ENCODE results near the gene SLC39A7. TPM values are rescaled to one million over a fixed set of nuclear protein-coding genes. Genes with fewer than 3 reads are reported as not detected.

The SLC39A7 gene
- total and polyA plus RNA-seq, 2 of the 13 experiments (the other 11 are each of a cell fraction or from before 2014, with no cell fraction given): 142 to 229 TPM

DNA sequence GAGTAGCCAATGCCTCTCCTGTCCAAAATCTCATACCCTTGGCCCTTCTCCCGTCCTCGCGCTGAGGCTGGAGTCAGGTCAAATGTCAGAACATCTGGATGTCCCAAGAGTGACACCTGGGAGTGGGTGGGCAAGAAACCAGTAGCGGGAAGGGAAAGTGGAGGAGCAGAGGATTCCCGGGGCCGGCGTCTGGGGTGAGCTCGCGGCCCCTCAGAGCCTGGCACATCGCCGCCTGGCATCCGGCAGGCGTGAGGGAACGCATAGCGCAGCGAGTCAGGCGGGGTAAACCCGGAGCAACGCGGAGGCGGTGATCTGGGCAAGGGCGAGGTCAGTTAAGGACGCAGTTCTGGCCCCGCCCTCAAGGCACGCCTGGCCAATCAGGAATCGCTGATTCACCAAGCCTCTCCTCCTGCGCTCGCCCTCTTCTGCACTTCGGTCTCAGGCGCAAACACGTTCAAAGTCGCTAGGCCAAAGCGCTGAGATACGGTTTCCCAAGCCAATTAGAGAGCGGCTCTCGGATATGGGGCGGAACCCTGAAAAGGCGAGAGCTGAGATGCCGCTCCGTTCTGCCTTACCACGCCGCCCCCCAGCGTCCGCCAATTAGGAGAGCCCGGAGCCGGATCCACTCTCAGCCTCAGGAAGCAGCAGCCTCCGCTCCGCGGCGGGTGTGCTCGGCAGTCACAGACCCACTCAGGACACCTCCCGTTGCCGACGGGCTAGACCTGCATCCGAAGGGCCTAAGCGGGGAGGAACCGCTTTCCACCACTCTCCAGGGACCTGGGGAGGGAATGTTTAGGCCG is 48.5 kb downstream of the SLC39A7 start (continued):
- no peak for TF ChIP-seq U2AF2 (IDR thresholded peaks at IDR 0.05; ENCODE audit: low read depth, low read length)
- no peak for TF ChIP-seq ZNF20 (CRISPR knock-in tag; IDR thresholded peaks at IDR 0.05)
- TF ChIP-seq ARNT2 (CRISPR knock-in tag; IDR thresholded peaks at IDR 0.05; ENCODE audit: low read depth): peak; percentile 84; the same call in 1 of the 2 replicates
- no peak; the same call in 1 of the 2 replicates for TF ChIP-seq MYNN (CRISPR knock-in tag; IDR thresholded peaks at IDR 0.05; ENCODE audit: low read depth)
- TF ChIP-seq ZNF367 (CRISPR knock-in tag; IDR thresholded peaks at IDR 0.05; ENCODE audit: borderline replicate concordance): peak; percentile 72; the same call in 1 of the 2 replicates
- TF ChIP-seq ZNF432 (CRISPR knock-in tag; IDR thresholded peaks at IDR 0.05; ENCODE audit: borderline replicate concordance): no peak
- TF ChIP-seq ZMYM3 (CRISPR knock-in tag; IDR thresholded peaks at IDR 0.05): peak; percentile 24; the same call in 1 of the 2 replicates
- peak; percentile 94; the same call in 1 of the 2 replicates for TF ChIP-seq EED (CRISPR knock-in tag; IDR thresholded peaks at IDR 0.05)
- no peak; the same call in 1 of the 2 replicates for TF ChIP-seq GFI1 (CRISPR knock-in tag; IDR thresholded peaks at IDR 0.05; ENCODE audit: borderline replicate concordance)
- TF ChIP-seq MEIS1 (CRISPR knock-in tag; IDR thresholded peaks at IDR 0.05; ENCODE audit: borderline replicate concordance): peak; percentile 85
- TF ChIP-seq ZNF790 (CRISPR knock-in tag; IDR thresholded peaks at IDR 0.05; ENCODE audit: borderline replicate concordance): peak; percentile 84; the same call in 1 of the 2 replicates
- no peak for TF ChIP-seq GTF2F1 (IDR thresholded peaks at IDR 0.05; ENCODE audit: low read length)
- TF ChIP-seq ZNF572 (CRISPR knock-in tag; IDR thresholded peaks at IDR 0.05): peak; percentile 97; the same call in 1 of the 2 replicates
- TF ChIP-seq ZNF841 (CRISPR knock-in tag; IDR thresholded peaks at IDR 0.05; ENCODE audit: borderline replicate concordance): no peak
- no peak for TF ChIP-seq CC2D1A (CRISPR knock-in tag; IDR thresholded peaks at IDR 0.05)
- 0 out of 2 replicates have a peak, but pooled peaks have one; percentile 28 for TF ChIP-seq DPF2 (CRISPR knock-in tag; IDR thresholded peaks at IDR 0.05; ENCODE audit: borderline replicate concordance, low read depth)
- 0 out of 2 replicates have a peak, but pooled peaks have one; percentile 21 for TF ChIP-seq ISL2 (CRISPR knock-in tag; IDR thresholded peaks at IDR 0.05)
- TF ChIP-seq, protein P1, sequence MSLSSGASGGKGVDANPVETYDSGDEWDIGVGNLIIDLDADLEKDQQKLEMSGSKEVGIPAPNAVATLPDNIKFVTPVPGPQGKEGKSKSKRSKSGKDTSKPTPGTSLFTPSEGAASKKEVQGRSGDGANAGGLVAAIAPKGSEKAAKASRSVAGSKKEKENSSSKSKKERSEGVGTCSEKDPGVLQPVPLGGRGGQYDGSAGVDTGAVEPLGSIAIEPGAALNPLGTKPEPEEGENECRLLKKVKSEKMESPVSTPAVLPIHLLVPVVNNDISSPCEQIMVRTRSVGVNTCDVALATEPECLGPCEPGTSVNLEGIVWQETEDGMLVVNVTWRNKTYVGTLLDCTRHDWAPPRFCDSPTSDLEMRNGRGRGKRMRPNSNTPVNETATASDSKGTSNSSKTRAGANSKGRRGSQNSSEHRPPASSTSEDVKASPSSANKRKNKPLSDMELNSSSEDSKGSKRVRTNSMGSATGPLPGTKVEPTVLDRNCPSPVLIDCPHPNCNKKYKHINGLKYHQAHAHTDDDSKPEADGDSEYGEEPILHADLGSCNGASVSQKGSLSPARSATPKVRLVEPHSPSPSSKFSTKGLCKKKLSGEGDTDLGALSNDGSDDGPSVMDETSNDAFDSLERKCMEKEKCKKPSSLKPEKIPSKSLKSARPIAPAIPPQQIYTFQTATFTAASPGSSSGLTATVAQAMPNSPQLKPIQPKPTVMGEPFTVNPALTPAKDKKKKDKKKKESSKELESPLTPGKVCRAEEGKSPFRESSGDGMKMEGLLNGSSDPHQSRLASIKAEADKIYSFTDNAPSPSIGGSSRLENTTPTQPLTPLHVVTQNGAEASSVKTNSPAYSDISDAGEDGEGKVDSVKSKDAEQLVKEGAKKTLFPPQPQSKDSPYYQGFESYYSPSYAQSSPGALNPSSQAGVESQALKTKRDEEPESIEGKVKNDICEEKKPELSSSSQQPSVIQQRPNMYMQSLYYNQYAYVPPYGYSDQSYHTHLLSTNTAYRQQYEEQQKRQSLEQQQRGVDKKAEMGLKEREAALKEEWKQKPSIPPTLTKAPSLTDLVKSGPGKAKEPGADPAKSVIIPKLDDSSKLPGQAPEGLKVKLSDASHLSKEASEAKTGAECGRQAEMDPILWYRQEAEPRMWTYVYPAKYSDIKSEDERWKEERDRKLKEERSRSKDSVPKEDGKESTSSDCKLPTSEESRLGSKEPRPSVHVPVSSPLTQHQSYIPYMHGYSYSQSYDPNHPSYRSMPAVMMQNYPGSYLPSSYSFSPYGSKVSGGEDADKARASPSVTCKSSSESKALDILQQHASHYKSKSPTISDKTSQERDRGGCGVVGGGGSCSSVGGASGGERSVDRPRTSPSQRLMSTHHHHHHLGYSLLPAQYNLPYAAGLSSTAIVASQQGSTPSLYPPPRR (CRISPR knock-in tag; IDR thresholded peaks at IDR 0.05; ENCODE audit: borderline replicate concordance): peak; percentile 45
- TF ChIP-seq, protein P2, sequence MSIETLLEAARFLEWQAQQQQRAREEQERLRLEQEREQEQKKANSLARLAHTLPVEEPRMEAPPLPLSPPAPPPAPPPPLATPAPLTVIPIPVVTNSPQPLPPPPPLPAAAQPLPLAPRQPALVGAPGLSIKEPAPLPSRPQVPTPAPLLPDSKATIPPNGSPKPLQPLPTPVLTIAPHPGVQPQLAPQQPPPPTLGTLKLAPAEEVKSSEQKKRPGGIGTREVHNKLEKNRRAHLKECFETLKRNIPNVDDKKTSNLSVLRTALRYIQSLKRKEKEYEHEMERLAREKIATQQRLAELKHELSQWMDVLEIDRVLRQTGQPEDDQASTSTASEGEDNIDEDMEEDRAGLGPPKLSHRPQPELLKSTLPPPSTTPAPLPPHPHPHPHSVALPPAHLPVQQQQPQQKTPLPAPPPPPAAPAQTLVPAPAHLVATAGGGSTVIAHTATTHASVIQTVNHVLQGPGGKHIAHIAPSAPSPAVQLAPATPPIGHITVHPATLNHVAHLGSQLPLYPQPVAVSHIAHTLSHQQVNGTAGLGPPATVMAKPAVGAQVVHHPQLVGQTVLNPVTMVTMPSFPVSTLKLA (IDR thresholded peaks at IDR 0.05): peak; percentile 47
- peak; percentile 49 for TF ChIP-seq RBM39 (IDR thresholded peaks at IDR 0.05; ENCODE audit: low read depth, low read length, poor library complexity, severe bottlenecking)
- TF ChIP-seq, protein P3, sequence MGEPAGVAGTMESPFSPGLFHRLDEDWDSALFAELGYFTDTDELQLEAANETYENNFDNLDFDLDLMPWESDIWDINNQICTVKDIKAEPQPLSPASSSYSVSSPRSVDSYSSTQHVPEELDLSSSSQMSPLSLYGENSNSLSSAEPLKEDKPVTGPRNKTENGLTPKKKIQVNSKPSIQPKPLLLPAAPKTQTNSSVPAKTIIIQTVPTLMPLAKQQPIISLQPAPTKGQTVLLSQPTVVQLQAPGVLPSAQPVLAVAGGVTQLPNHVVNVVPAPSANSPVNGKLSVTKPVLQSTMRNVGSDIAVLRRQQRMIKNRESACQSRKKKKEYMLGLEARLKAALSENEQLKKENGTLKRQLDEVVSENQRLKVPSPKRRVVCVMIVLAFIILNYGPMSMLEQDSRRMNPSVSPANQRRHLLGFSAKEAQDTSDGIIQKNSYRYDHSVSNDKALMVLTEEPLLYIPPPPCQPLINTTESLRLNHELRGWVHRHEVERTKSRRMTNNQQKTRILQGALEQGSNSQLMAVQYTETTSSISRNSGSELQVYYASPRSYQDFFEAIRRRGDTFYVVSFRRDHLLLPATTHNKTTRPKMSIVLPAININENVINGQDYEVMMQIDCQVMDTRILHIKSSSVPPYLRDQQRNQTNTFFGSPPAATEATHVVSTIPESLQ (CRISPR knock-in tag; conservative IDR thresholded peaks at IDR 0.05): no peak
